Prostate gland (tissue), 2 donors: ENCODE measurements around the gene CSK. TPM values are rescaled to one million over a fixed set of nuclear protein-coding genes. Genes with fewer than 3 reads are reported as not detected.
A peak's percentile ranks its signal among the peaks of the same experiment; 100 is the strongest.

ENCODE experiments used
- DNase-seq: peaks from one replicate; pipeline ENCODE4 v3.0.0-alpha.2; 2019; ENCODE audit warnings: low spot score
- H3K27ac ChIP-seq, 2 donors: fragments of 200-600 bp; sonication (generic); 2 replicates each; pipeline ENCODE4 v1.5.1; 2017 to 2019
- H3K27me3 ChIP-seq: fragments of 200-600 bp; sonication (generic); replicated peaks from 2 replicates; pipeline ENCODE4 v1.5.1; 2019; ENCODE audit not compliant: insufficient read depth
- H3K36me3 ChIP-seq, 2 donors: fragments of 200-600 bp; sonication (generic); 1 replicate in 1 of 2; 2 replicates in 1 of 2; pipeline versions ENCODE4 v1.5.1 to v1.8.1; 2017 to 2019
- H3K4me1 ChIP-seq: fragments of 200-600 bp; sonication (generic); replicated peaks from 2 replicates; pipeline ENCODE4 v1.5.1; 2019
- H3K4me3 ChIP-seq, 2 donors: fragments of 200-600 bp; sonication (generic); 2 replicates each; pipeline ENCODE4 v1.5.1; 2017 to 2019
- H3K9me3 ChIP-seq: fragments of 200-600 bp; sonication (generic); 2 replicates; pipeline ENCODE4 v1.5.1; 2017
- POLR2A ChIP-seq: fragments of 450-650 bp; IDR thresholded peaks from one replicate; pipeline ENCODE4 v1.6.1; 2016; ENCODE audit warnings: antibody characterized with exemption, mild to moderate bottlenecking
- POLR2AphosphoS5 ChIP-seq: sonication (generic); formaldehyde crosslinking; IDR thresholded peaks from one replicate; pipeline ENCODE4 v1.6.1; 2017; ENCODE audit warnings: antibody characterized with exemption
- WGBS: methylation state at CpG from one replicate; pipeline ENCODE4 v1.1.5; 2018; 5-methylcytosine and 5-hydroxymethylcytosine counted together
- intact Hi-C: fragments of 100-400 bp; cut with DNase I; formaldehyde crosslinking; loops from one replicate; pipeline ENCODE4 v1.14.2; 2022
- total RNA-seq, 2 donors: library from RNA; depleted of rRNA; stranded (reverse); fragments of >200 nt; gene quantifications; one replicate each; pipeline ENCODE4 v1.1.0, GENCODE V29; 2016
- TF ChIP-seq, protein P1 (sequence below), 4 experiments: fragments of 200-600 bp in 2 of 4; fragments of 450-650 bp in 2 of 4; sonication (generic) in 2 of 4; IDR thresholded peaks; 1 replicate in 3 of 4; 2 replicates in 1 of 4; pipeline ENCODE4 v1.5.1; 2016 to 2019; ENCODE audit warnings: antibody characterized with exemption in 4 of 4, mild to moderate bottlenecking in 2 of 4, moderate library complexity in 2 of 4

Gene CSK
- total RNA-seq, 2 donors from 2014 or later = 45.3 to 57.0 TPM

DNA sequence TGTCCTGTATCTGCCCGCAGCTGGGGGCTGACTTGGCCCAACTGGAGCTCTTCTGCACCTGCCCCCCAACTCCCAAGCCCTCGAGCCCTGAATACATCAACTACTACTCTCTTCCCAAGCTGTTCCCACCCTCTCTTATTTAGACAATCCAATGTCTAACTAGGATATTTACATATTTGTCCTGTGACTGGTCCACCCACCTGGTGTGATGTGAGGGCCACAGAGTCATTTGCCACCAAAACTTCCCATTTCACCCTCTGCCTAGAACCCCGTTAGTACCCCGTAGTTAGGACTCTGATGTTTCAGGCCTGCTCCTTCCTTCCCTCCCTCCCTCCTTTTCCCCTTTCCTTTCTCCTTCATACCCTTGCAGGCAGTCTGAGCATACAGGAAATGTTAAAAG, 50.9 kb downstream of the CSK start:
- Histone ChIP-seq H3K27ac (no peak overlapping the region), H3K27me3 (no peaks in the 10 kb centered on the region), H3K9me3 (no peaks in the 10 kb centered on the region), H3K36me3 (no peaks in the 10 kb centered on the region), H3K4me1 (no peaks in the 10 kb centered on the region), H3K4me3 (no peak overlapping the region)
- intact Hi-C loops = no loop called here
- TF ChIP-seq POLR2AphosphoS5 = no peak
- no peak for TF ChIP-seq POLR2A
- TF ChIP-seq, protein P1, sequence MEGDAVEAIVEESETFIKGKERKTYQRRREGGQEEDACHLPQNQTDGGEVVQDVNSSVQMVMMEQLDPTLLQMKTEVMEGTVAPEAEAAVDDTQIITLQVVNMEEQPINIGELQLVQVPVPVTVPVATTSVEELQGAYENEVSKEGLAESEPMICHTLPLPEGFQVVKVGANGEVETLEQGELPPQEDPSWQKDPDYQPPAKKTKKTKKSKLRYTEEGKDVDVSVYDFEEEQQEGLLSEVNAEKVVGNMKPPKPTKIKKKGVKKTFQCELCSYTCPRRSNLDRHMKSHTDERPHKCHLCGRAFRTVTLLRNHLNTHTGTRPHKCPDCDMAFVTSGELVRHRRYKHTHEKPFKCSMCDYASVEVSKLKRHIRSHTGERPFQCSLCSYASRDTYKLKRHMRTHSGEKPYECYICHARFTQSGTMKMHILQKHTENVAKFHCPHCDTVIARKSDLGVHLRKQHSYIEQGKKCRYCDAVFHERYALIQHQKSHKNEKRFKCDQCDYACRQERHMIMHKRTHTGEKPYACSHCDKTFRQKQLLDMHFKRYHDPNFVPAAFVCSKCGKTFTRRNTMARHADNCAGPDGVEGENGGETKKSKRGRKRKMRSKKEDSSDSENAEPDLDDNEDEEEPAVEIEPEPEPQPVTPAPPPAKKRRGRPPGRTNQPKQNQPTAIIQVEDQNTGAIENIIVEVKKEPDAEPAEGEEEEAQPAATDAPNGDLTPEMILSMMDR (IDR thresholded peaks at IDR 0.05) = no peak
- 70% methylated on average over 4 of the region's 4 CpGs for WGBS
- DNase-seq = no peak

- Histone ChIP-seq H3K4me1 (no peaks in the 10 kb centered on the region), H3K36me3 (no peaks in the 10 kb centered on the region), H3K4me3 (no peak overlapping the region), H3K27ac (no peak overlapping the region), H3K27me3 (no peaks in the 10 kb centered on the region), H3K9me3 (no peaks in the 10 kb centered on the region)
- 68% methylated on average over 12 of the region's 12 CpGs for WGBS
- intact Hi-C loops = no loop called here
- TF ChIP-seq, protein P1 (IDR thresholded peaks at IDR 0.05) = no peak
- TF ChIP-seq POLR2A (no peak), POLR2AphosphoS5 (no peak)
- no peak for DNase-seq
Observed at GRCh38 chr15:74833376-74834107, 51.7 kb downstream of the CSK start.

- WGBS = 35% methylated on average over 4 of the region's 5 CpGs
- Histone ChIP-seq H3K9me3 (no peaks in the 10 kb centered on the region), H3K36me3 (no peaks in the 10 kb centered on the region), H3K4me1 (no peaks in the 10 kb centered on the region), H3K4me3 (no peak overlapping the region), H3K27ac (no peak overlapping the region), H3K27me3 (no peaks in the 10 kb centered on the region)
- DNase-seq = peak; percentile 50
- intact Hi-C loops = no loop called here
- TF ChIP-seq, protein P1 (IDR thresholded peaks at IDR 0.05) = peak; percentile 10 to 75 (median 64)
- peak; percentile 46 for TF ChIP-seq POLR2AphosphoS5
- TF ChIP-seq POLR2A = no peak
Observed at GRCh38 chr15:74835312-74835823, 53.5 kb downstream of the CSK start.

DNA sequence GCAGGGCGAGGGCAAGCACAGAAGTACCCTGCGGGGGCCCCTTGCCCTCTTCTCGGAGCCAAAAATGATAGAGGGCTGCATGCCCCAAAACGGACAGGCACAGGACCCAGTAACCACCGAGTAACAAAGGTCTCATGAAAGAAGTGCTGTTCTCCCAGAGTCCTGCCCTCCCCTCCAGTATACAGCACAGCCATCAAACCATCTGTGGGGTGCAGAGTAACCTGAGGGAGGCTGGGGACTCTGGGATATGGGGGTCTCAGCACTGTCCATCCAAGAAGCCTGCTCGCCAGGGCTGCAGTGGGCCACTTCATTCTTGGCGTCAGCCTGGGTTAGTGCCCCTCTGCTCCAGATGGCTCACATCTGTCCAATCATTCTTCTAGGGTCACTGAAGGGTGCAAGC, 55.0 kb downstream of the CSK start:
- WGBS = 88% methylated on average over 7 of the region's 7 CpGs
- no peak for DNase-seq
- H3K9me3 ChIP-seq = no peaks in the 10 kb centered on the region
- no peak overlapping the region for H3K27ac ChIP-seq
- H3K27me3 ChIP-seq = no peaks in the 10 kb centered on the region
- TF ChIP-seq POLR2A (no peak), POLR2AphosphoS5 (no peak)
- TF ChIP-seq, protein P1 (IDR thresholded peaks at IDR 0.05) = no peak
- intact Hi-C loops = no loop called here
- no peaks in the 10 kb centered on the region for H3K36me3 ChIP-seq
- H3K4me1 ChIP-seq = peaks cover 4% of the 10 kb centered on the region
- no peak overlapping the region for H3K4me3 ChIP-seq
